Astrocyte of the spinal cord (primary cell): ENCODE data around the gene SPIB.

ENCODE experiments used
- DNase-seq: peaks from one replicate; pipeline ENCODE4 v3.0.0; 2011; ENCODE audit warnings: low read depth, low spot score
- H3K4me3 ChIP-seq: 2 replicates; pipeline ENCODE4 v1.5.1; 2011; ENCODE audit warnings: low read depth, mild to moderate bottlenecking, low read length, moderate library complexity
- in situ Hi-C: cut with HindIII; loops from 2 replicates; pipeline ENCODE4 v1.10.0; 2017; ENCODE audit warnings: low sequenced_read_pairs
- TF ChIP-seq, protein P1 (sequence below): IDR thresholded peaks from 2 replicates; pipeline ENCODE4 v1.5.1; 2012; ENCODE audit warnings: low read depth, mild to moderate bottlenecking, low read length, inconsistent platforms

SPIB gene

DNA sequence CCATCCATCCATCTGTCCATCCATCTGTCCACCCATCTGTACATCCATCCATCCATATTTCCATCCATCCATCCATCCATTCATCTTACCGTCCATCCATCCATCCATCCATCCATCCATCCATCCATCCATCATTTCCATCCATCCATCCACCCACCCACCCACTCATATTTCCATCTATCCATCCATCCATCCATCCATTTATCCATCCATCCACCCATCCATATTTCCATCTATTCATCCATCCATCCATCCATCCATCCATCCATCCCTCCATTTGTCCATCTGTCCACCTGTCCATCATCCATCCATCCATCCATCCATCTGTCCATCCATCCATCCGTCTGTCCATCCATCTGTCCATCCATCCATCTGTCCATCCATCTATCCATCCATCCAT lies 37.3 kb downstream of the SPIB start:
- no peak overlapping the region for H3K4me3 ChIP-seq
- in situ Hi-C loops, result no loop called here
- TF ChIP-seq, protein P1, sequence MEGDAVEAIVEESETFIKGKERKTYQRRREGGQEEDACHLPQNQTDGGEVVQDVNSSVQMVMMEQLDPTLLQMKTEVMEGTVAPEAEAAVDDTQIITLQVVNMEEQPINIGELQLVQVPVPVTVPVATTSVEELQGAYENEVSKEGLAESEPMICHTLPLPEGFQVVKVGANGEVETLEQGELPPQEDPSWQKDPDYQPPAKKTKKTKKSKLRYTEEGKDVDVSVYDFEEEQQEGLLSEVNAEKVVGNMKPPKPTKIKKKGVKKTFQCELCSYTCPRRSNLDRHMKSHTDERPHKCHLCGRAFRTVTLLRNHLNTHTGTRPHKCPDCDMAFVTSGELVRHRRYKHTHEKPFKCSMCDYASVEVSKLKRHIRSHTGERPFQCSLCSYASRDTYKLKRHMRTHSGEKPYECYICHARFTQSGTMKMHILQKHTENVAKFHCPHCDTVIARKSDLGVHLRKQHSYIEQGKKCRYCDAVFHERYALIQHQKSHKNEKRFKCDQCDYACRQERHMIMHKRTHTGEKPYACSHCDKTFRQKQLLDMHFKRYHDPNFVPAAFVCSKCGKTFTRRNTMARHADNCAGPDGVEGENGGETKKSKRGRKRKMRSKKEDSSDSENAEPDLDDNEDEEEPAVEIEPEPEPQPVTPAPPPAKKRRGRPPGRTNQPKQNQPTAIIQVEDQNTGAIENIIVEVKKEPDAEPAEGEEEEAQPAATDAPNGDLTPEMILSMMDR, result no peak
- DNase-seq, result no peak

GRCh38 chr19:50457300-50457699 lies 38.6 kb downstream of the SPIB start:
- no peak overlapping the region for H3K4me3 ChIP-seq
- in situ Hi-C loops, result no loop called here
- no peak for DNase-seq
- TF ChIP-seq, protein P1, result no peak

DNA sequence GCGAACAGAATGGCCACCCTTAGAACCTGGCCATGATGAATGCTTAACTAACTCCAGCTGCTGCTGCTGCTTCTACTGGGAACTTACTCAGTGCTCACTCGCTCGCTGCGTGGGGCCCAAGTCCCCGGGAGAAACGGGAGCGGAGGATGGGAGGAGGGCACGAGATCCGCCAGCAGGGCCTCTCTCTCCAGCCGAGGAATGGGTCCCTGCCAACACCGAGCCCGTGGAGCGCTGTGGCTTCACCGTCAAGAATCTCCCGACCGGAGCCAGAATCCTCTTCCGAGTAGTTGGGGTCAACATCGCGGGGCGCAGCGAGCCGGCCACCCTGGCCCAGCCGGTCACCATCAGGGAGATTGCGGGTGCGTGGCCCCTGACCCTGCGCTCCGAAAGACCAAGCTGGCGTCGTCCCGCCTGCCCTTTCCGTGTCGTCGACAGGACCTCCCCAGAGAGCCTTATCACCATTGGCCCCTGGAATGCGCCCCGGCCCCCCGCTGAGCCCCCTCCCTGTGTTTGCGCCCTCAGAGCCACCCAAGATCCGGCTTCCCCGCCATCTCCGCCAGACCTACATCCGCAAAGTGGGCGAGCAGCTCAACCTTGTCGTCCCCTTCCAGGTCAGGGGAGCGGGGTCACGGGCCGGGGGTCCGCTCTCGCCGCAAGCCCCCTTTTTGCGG lies 39.8 kb downstream of the SPIB start:
- DNase-seq, result no peak
- TF ChIP-seq, protein P1, result no peak
- in situ Hi-C loops, result no loop called here
- H3K4me3 ChIP-seq, result no peak overlapping the region

DNA sequence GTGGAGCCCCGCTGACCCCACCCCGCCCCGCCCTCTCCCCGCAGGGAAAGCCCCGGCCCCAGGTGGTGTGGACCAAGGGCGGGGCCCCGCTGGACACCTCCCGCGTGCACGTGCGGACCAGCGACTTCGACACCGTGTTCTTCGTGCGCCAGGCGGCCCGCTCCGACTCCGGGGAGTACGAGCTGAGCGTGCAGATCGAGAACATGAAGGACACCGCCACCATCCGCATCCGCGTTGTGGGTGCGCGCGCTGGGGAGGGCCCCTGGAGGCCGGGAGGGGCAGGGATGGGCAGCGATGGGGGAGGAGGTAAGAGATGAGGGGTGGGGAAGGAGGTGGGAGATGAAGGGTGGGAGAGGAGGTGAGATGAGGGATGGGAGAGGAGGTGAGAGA lies 40.3 kb downstream of the SPIB start:
- TF ChIP-seq, protein P1, result no peak
- DNase-seq, result no peak
- in situ Hi-C loops, result no loop called here
- H3K4me3 ChIP-seq, result no peak overlapping the region

- in situ Hi-C loops, result no loop called here
- DNase-seq, result no peak
- TF ChIP-seq, protein P1, result no peak
- H3K4me3 ChIP-seq, result no peak overlapping the region
These were observed 40.9 kb downstream of the SPIB start for GRCh38 chr19:50459638-50460037.

DNA sequence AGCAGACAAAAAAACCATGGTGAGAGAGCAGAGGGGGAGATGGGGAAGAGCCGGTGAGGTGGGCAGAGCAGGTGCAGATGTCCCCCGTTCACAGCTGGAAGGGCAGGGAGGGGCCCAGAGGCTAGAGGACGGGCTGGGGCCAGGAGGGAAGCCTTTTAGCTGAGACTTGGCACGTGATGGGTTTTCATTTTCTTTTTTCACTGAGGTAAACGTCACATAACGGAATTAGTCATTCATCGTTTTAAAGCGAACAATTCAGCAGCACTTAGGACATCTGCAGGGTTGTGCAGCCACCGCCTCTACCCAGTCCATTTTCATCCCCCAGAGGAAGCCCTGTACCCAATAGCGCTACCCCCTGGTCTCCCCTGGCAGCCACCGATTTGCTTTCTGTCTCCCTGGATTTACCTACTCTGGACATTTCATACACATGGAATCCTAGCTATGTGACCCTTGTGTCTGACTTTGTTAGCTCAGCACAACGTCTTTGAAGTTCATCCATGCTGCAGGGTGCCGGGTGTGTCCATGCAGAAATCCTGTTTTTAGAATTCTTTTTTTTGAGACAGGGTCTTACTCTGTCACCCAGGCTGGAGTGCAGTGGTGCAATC lies 41.5 kb downstream of the SPIB start:
- DNase-seq, result peak; percentile 43
- TF ChIP-seq, protein P1, result no peak
- in situ Hi-C loops, result no loop called here
- H3K4me3 ChIP-seq, result no peak overlapping the region
